K562 (cell line): Measurements from ENCODE around the gene ICAM2. TPM values are rescaled to one million over a fixed set of nuclear protein-coding genes. Genes with fewer than 3 reads are reported as not detected.
A peak's percentile ranks its signal among the peaks of the same experiment; 100 is the strongest.

Experiments used
- BRD9 ChIP-seq: fragments of 450-650 bp; IDR thresholded peaks from 2 replicates; pipeline ENCODE4 v1.6.1; 2018; ENCODE audit warnings: low read depth; ENCODE audit not compliant: partially characterized antibody
- GTF2A2 ChIP-seq: IDR thresholded peaks from 2 replicates; pipeline ENCODE4 v1.6.1; 2016; ENCODE audit warnings: mild to moderate bottlenecking, missing genetic modification characterization, missing compliant biosample characterization
- HLTF ChIP-seq: fragments of 450-650 bp; IDR thresholded peaks from 2 replicates; pipeline ENCODE4 v1.6.1; 2016
- MBD2 ChIP-seq: sonication (generic); IDR thresholded peaks from 2 replicates; pipeline ENCODE4 v1.6.1; 2016; ENCODE audit warnings: low read depth, borderline replicate concordance
- NR1H2 ChIP-seq: sonication (generic); formaldehyde crosslinking; IDR thresholded peaks from 2 replicates; pipeline ENCODE4 v1.4.0; 2020; ENCODE audit warnings: mild to moderate bottlenecking, missing genetic modification reagents
- SMARCC2 ChIP-seq: fragments of 450-650 bp; IDR thresholded peaks from 2 replicates; pipeline ENCODE4 v1.6.1; 2017; ENCODE audit warnings: antibody characterized with exemption, moderate library complexity, mild to moderate bottlenecking, low read depth
- ZFX ChIP-seq: sonication (generic); formaldehyde crosslinking; IDR thresholded peaks from 2 replicates; pipeline ENCODE4 v1.8.0; 2022; ENCODE audit warnings: mild to moderate bottlenecking, missing genetic modification reagents, moderate library complexity
- polyA plus RNA-seq, 8 experiments: library from polyadenylated mRNA; depleted of rRNA in 4 of 8; stranded (reverse) in 5 of 8; unstranded in 3 of 8; fragments of >200 nt; fragmentation: Nextera tagmentation in 2 of 8; fragmentation: Illumina TruSeq in 1 of 8; extraction: Ambion mirVana in 2 of 8; extraction: Trizol in 1 of 8; gene quantifications; 2 replicates each; pipeline versions ENCODE4 v1.2.1 to v1.2.3, GENCODE V29; 2011 to 2014; ENCODE audit warnings: inconsistent platforms in 1 of 8, missing spikeins in 1 of 8
- total RNA-seq, 7 experiments: library from RNA; depleted of rRNA in 6 of 7; stranded (reverse); fragments of >200 nt in 6 of 7; fragmentation: Illumina TruSeq in 2 of 7; extraction: Trizol in 2 of 7; gene quantifications; 2 replicates each; pipeline versions ENCODE4 v1.2.1 to v1.2.3, GENCODE V29; 2011 to 2021; ENCODE audit warnings: low replicate concordance in 1 of 7
- TF ChIP-seq, protein P1 (sequence below): fragments of 450-650 bp; IDR thresholded peaks from 2 replicates; pipeline ENCODE4 v1.6.1; 2016; ENCODE audit warnings: low read depth
- TF ChIP-seq, protein P2 (sequence below), 2 experiments: fragments of 450-650 bp; IDR thresholded peaks; 2 replicates each; pipeline ENCODE4 v1.6.1; 2016
- TF ChIP-seq, protein P3 (sequence below): sonication (generic); formaldehyde crosslinking; IDR thresholded peaks from 2 replicates; pipeline ENCODE4 v1.8.1; 2023; ENCODE audit warnings: mild to moderate bottlenecking, missing genetic modification reagents
- TF ChIP-seq, protein P4 (sequence below): fragments of 450-650 bp; IDR thresholded peaks from 2 replicates; pipeline ENCODE4 v1.6.1; 2017; ENCODE audit warnings: antibody characterized with exemption, mild to moderate bottlenecking

The ICAM2 gene
- total and polyA plus RNA-seq, 9 of the 15 experiments (the other 6 are each of a cell fraction or from before 2014, with no cell fraction given), result 37.9 to 89.4 (median 60.6) TPM

DNA sequence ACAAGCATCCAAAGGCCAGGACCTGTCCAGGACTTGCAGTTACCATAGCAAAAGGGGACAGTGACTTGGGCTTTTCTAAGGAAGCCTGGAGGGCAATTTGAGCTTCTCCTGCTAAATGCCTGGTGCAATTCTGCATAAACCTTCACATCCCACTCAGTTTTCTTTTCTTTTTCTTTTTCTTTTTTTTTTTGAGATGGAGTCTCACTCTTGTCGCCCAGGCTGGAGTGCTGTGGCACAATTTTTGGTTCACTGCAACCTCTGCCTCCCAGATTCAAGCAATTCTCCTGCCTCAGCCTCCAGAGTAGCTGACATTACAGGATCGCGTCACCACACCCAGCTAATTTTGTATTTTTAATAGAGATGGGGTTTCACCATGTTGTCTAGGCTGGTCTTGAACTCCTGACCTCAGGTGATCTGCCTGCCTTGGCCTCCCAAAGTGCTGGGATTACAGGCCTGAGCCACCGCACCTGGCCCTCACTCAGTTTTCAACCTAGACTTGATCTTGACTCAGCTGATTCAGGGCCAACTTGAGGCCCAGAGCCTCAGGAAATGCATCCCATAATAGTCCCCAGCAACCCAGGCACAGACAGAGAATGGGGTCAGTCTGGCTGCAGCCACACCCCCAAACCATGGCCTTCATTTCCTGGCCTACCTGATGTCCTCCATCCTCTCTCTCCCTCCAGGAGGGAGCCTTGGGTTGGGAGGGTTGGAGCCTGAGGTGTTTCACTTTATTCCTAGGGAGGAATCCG, 13.2 kb downstream of the ICAM2 start (continued):
- TF ChIP-seq, protein P1, sequence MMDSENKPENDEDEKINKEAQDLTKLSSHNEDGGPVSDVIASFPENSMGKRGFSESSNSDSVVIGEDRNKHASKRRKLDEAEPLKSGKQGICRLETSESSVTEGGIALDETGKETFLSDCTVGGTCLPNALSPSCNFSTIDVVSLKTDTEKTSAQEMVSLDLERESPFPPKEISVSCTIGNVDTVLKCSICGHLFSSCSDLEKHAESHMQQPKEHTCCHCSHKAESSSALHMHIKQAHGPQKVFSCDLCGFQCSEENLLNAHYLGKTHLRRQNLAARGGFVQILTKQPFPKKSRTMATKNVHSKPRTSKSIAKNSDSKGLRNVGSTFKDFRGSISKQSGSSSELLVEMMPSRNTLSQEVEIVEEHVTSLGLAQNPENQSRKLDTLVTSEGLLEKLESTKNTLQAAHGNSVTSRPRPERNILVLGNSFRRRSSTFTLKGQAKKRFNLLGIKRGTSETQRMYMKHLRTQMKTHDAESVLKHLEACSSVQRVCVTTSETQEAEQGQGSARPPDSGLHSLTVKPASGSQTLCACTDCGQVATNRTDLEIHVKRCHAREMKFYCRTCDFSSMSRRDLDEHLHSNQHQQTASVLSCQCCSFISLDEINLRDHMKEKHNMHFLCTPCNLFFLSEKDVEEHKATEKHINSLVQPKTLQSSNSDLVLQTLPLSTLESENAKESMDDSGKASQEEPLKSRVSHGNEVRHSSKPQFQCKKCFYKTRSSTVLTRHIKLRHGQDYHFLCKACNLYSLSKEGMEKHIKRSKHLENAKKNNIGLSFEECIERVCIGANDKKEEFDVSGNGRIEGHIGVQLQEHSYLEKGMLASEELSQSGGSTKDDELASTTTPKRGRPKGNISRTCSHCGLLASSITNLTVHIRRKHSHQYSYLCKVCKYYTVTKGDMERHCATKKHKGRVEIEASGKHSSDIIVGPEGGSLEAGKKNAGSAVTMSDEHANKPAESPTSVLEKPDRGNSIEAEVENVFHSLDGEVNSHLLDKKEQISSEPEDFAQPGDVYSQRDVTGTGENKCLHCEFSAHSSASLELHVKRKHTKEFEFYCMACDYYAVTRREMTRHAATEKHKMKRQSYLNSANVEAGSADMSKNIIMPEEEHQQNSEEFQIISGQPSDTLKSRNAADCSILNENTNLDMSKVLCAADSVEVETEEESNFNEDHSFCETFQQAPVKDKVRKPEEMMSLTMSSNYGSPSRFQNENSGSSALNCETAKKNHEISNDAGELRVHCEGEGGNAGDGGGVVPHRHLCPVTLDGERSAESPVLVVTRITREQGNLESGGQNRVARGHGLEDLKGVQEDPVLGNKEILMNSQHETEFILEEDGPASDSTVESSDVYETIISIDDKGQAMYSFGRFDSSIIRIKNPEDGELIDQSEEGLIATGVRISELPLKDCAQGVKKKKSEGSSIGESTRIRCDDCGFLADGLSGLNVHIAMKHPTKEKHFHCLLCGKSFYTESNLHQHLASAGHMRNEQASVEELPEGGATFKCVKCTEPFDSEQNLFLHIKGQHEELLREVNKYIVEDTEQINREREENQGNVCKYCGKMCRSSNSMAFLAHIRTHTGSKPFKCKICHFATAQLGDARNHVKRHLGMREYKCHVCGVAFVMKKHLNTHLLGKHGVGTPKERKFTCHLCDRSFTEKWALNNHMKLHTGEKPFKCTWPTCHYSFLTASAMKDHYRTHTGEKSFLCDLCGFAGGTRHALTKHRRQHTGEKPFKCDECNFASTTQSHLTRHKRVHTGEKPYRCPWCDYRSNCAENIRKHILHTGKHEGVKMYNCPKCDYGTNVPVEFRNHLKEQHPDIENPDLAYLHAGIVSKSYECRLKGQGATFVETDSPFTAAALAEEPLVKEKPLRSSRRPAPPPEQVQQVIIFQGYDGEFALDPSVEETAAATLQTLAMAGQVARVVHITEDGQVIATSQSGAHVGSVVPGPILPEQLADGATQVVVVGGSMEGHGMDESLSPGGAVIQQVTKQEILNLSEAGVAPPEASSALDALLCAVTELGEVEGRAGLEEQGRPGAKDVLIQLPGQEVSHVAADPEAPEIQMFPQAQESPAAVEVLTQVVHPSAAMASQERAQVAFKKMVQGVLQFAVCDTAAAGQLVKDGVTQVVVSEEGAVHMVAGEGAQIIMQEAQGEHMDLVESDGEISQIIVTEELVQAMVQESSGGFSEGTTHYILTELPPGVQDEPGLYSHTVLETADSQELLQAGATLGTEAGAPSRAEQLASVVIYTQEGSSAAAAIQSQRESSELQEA, result peak; percentile 84
- TF ChIP-seq, protein P2, sequence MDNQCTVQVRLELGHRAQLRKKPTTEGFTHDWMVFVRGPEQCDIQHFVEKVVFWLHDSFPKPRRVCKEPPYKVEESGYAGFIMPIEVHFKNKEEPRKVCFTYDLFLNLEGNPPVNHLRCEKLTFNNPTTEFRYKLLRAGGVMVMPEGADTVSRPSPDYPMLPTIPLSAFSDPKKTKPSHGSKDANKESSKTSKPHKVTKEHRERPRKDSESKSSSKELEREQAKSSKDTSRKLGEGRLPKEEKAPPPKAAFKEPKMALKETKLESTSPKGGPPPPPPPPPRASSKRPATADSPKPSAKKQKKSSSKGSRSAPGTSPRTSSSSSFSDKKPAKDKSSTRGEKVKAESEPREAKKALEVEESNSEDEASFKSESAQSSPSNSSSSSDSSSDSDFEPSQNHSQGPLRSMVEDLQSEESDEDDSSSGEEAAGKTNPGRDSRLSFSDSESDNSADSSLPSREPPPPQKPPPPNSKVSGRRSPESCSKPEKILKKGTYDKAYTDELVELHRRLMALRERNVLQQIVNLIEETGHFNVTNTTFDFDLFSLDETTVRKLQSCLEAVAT (IDR thresholded peaks at IDR 0.05), result 0 out of 4 replicates have a peak, but pooled peaks have one; percentile 46 to 51
- TF ChIP-seq ZFX (CRISPR knock-in tag) (peak; percentile 57), GTF2A2 (tag) (0 out of 2 replicates have a peak, but pooled peaks have one; percentile 35), BRD9 (peak; percentile 25), HLTF (0 out of 2 replicates have a peak, but pooled peaks have one; percentile 24), NR1H2 (CRISPR knock-in tag) (0 out of 2 replicates have a peak, but pooled peaks have one; percentile 39), MBD2 (peak; percentile 4; the same call in 1 of the 2 replicates), SMARCC2 (0 out of 2 replicates have a peak, but pooled peaks have one; percentile 6)
- TF ChIP-seq, protein P3, sequence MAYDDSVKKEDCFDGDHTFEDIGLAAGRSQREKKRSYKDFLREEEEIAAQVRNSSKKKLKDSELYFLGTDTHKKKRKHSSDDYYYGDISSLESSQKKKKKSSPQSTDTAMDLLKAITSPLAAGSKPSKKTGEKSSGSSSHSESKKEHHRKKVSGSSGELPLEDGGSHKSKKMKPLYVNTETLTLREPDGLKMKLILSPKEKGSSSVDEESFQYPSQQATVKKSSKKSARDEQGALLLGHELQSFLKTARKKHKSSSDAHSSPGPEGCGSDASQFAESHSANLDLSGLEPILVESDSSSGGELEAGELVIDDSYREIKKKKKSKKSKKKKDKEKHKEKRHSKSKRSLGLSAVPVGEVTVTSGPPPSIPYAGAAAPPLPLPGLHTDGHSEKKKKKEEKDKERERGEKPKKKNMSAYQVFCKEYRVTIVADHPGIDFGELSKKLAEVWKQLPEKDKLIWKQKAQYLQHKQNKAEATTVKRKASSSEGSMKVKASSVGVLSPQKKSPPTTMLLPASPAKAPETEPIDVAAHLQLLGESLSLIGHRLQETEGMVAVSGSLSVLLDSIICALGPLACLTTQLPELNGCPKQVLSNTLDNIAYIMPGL, result 0 out of 2 replicates have a peak, but pooled peaks have one; percentile 49
- TF ChIP-seq, protein P4, sequence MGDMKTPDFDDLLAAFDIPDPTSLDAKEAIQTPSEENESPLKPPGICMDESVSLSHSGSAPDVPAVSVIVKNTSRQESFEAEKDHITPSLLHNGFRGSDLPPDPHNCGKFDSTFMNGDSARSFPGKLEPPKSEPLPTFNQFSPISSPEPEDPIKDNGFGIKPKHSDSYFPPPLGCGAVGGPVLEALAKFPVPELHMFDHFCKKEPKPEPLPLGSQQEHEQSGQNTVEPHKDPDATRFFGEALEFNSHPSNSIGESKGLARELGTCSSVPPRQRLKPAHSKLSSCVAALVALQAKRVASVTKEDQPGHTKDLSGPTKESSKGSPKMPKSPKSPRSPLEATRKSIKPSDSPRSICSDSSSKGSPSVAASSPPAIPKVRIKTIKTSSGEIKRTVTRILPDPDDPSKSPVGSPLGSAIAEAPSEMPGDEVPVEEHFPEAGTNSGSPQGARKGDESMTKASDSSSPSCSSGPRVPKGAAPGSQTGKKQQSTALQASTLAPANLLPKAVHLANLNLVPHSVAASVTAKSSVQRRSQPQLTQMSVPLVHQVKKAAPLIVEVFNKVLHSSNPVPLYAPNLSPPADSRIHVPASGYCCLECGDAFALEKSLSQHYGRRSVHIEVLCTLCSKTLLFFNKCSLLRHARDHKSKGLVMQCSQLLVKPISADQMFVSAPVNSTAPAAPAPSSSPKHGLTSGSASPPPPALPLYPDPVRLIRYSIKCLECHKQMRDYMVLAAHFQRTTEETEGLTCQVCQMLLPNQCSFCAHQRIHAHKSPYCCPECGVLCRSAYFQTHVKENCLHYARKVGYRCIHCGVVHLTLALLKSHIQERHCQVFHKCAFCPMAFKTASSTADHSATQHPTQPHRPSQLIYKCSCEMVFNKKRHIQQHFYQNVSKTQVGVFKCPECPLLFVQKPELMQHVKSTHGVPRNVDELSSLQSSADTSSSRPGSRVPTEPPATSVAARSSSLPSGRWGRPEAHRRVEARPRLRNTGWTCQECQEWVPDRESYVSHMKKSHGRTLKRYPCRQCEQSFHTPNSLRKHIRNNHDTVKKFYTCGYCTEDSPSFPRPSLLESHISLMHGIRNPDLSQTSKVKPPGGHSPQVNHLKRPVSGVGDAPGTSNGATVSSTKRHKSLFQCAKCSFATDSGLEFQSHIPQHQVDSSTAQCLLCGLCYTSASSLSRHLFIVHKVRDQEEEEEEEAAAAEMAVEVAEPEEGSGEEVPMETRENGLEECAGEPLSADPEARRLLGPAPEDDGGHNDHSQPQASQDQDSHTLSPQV, result 0 out of 2 replicates have a peak, but pooled peaks have one; percentile 12
